Neural crest cell (in vitro differentiated cells): ENCODE data around the gene ARHGAP10. TPM values are rescaled to one million over a fixed set of nuclear protein-coding genes. Genes with fewer than 3 reads are reported as not detected.
"Not testable (repeated sequence)": the region's sequence is repeated elsewhere in the genome, so short reads cannot be mapped to it uniquely, and the experiment has no call there.

Experiments used
- DNase-seq: peaks from one replicate; pipeline ENCODE4 v3.0.0; 2021; ENCODE audit warnings: low read depth, mixed read lengths, low spot score
- H3K27ac Mint-ChIP-seq: one replicate; pipeline ENCODE4 v1.8.0; 2021; ENCODE audit warnings: mild to moderate bottlenecking, mixed read lengths; ENCODE audit not compliant: unreplicated experiment
- H3K27me3 Mint-ChIP-seq: 2 replicates; pipeline ENCODE4 v1.8.0; 2021; ENCODE audit warnings: low read depth, mild to moderate bottlenecking, mixed read lengths
- H3K36me3 Mint-ChIP-seq: 2 replicates; pipeline ENCODE4 v1.8.0; 2021; ENCODE audit warnings: low read depth, mild to moderate bottlenecking, mixed read lengths
- H3K4me1 Mint-ChIP-seq: 2 replicates; pipeline ENCODE4 v1.8.0; 2021; ENCODE audit warnings: mixed read lengths
- H3K4me3 Mint-ChIP-seq: one replicate; pipeline ENCODE4 v1.8.0; 2021; ENCODE audit warnings: mild to moderate bottlenecking, mixed read lengths
- H3K9me3 Mint-ChIP-seq: 2 replicates; pipeline ENCODE4 v1.8.0; 2021; ENCODE audit warnings: mixed read lengths
- total RNA-seq: library from RNA; stranded (reverse); gene quantifications from 2 replicates; pipeline ENCODE4 v1.2.1, GENCODE V29; 2021
- TF ChIP-seq, protein P1 (sequence below): fragments of 200-600 bp; sonication (generic); conservative IDR thresholded peaks from 2 replicates; pipeline ENCODE4 v1.5.0; 2021; ENCODE audit warnings: antibody characterized with exemption, mild to moderate bottlenecking

The ARHGAP10 gene
- total RNA-seq, 1 donor from 2014 or later, result 4.0 TPM

DNA sequence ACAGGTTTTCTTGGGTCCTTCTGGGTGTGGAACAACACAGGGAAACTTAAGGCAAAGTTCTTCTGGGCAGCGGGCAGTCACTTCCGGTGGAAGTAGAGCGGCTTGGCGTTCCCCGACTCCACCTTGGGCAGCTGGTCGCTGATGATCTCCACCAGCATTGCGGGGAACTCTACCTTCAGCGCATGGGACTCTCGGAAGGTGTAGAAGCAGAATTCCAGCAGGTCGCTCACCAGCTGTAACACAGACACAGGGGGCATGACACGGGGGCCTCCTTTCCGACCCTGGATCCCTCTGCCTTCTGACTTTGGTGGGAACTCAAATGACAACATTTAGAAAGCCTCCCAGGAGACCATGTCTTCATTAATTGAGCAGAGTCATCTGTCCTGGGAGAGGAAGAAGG, 349.4 kb downstream of the ARHGAP10 start:
- Mint-ChIP-seq H3K36me3 (peaks cover 6% of the 10 kb centered on the region), H3K9me3 (peaks cover 12% of the 10 kb centered on the region), H3K27me3 (no peaks in the 10 kb centered on the region), H3K4me3 (no peak overlapping the region), H3K27ac (no peak overlapping the region), H3K4me1 (no peaks in the 10 kb centered on the region)
- no peak for DNase-seq
- TF ChIP-seq, protein P1, sequence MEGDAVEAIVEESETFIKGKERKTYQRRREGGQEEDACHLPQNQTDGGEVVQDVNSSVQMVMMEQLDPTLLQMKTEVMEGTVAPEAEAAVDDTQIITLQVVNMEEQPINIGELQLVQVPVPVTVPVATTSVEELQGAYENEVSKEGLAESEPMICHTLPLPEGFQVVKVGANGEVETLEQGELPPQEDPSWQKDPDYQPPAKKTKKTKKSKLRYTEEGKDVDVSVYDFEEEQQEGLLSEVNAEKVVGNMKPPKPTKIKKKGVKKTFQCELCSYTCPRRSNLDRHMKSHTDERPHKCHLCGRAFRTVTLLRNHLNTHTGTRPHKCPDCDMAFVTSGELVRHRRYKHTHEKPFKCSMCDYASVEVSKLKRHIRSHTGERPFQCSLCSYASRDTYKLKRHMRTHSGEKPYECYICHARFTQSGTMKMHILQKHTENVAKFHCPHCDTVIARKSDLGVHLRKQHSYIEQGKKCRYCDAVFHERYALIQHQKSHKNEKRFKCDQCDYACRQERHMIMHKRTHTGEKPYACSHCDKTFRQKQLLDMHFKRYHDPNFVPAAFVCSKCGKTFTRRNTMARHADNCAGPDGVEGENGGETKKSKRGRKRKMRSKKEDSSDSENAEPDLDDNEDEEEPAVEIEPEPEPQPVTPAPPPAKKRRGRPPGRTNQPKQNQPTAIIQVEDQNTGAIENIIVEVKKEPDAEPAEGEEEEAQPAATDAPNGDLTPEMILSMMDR, result no peak

DNA sequence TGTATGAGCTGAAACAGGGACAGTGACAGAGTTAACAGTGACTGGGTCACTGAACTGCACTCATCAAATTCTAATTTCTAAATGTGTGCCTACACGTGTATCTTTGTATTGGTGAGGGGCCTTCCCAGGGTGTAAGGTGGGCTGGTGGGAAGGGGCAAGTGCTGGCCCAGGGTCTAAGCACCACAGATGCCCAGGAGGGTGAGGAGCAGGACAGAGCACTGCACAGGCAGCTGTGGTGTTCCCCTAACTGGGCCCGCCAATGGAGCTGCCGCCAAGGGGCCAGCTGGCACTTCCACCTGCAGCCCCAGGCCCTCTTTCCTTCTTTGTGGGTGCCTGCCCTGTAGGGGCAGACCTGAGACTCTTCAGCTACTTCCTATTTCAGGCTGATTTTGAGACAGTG, 349.9 kb downstream of the ARHGAP10 start:
- H3K36me3 Mint-ChIP-seq, result peaks cover 5% of the 10 kb centered on the region
- H3K9me3 Mint-ChIP-seq, result peaks cover 12% of the 10 kb centered on the region
- TF ChIP-seq, protein P1, result no peak
- H3K27me3 Mint-ChIP-seq, result no peaks in the 10 kb centered on the region
- no peaks in the 10 kb centered on the region for H3K4me1 Mint-ChIP-seq
- DNase-seq, result no peak
- H3K27ac Mint-ChIP-seq, result no peak overlapping the region
- no peak overlapping the region for H3K4me3 Mint-ChIP-seq

DNA sequence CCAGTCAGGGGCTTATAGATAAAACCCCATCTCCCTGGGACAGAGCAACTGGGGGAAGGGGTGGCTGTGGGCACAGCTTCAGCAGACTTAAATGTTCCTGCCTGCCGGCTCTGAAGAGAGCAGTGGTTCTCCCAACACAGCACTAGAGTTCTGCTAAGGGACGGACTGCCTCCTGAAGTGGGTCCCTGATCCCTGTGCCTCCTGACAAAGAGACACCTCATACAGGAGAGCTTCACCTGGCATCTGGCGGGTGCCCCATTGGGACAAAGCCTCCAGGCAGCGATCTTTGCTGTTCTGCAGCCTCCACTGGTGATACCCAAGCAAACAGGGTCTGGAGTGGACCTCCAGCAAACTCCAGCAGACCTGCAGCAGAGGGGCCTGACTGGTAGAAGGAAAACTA, 351.2 kb downstream of the ARHGAP10 start:
- H3K4me3 Mint-ChIP-seq, DNase-seq, H3K27ac Mint-ChIP-seq, H3K27me3 Mint-ChIP-seq, H3K36me3 Mint-ChIP-seq, H3K4me1 Mint-ChIP-seq: not testable (repeated sequence)
- peaks cover 14% of the 10 kb centered on the region for H3K9me3 Mint-ChIP-seq

DNA sequence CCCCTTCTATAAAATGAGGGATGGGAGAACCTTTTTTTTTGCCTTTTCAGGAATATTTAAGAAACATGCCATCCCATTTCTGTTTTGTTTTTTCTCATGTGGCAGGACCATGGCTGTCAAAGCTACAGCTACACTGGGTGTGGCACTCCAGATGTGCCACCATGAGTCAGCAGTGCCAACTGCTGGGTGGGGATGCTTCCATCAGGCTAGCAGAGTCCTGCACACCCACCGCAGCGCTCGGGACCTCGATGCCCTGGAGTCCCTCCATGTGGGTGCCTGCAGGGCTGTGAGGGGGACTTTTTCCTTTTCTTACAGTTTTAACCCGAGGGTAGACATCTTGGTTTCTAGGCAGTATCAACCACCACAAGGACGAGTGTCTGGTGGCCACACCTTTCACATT, 357.7 kb downstream of the ARHGAP10 start:
- Mint-ChIP-seq H3K27me3 (no peaks in the 10 kb centered on the region), H3K4me3 (no peak overlapping the region), H3K36me3 (peaks cover under 1% of the 10 kb centered on the region), H3K4me1 (no peaks in the 10 kb centered on the region), H3K9me3 (peaks cover 7% of the 10 kb centered on the region), H3K27ac (no peak overlapping the region)
- DNase-seq, result no peak
- TF ChIP-seq, protein P1, result no peak

DNA sequence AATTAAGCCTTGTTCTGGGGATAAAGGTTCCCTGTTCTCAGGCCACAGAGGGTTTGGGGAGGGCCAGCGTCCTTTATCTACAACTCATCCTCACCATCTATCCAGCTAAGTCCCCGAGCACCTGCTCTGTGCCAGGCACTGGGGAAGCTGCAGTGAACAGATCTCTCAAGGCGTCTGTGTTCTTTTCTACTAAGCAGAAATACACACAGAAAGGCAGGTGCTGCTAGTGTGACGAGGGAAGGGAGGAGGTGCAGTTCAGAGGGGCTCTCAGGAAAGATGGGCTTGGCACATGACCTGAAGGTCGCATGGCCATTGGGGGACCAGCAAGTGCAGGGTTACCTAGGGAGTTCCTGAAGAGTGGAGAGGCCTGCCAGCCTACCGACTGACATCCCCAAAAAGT, 358.1 kb downstream of the ARHGAP10 start:
- Mint-ChIP-seq H3K36me3 (no peaks in the 10 kb centered on the region), H3K4me3 (no peak overlapping the region), H3K27ac (no peak overlapping the region), H3K4me1 (no peaks in the 10 kb centered on the region), H3K9me3 (peaks cover 3% of the 10 kb centered on the region), H3K27me3 (no peaks in the 10 kb centered on the region)
- TF ChIP-seq, protein P1, result no peak
- no peak for DNase-seq

DNA sequence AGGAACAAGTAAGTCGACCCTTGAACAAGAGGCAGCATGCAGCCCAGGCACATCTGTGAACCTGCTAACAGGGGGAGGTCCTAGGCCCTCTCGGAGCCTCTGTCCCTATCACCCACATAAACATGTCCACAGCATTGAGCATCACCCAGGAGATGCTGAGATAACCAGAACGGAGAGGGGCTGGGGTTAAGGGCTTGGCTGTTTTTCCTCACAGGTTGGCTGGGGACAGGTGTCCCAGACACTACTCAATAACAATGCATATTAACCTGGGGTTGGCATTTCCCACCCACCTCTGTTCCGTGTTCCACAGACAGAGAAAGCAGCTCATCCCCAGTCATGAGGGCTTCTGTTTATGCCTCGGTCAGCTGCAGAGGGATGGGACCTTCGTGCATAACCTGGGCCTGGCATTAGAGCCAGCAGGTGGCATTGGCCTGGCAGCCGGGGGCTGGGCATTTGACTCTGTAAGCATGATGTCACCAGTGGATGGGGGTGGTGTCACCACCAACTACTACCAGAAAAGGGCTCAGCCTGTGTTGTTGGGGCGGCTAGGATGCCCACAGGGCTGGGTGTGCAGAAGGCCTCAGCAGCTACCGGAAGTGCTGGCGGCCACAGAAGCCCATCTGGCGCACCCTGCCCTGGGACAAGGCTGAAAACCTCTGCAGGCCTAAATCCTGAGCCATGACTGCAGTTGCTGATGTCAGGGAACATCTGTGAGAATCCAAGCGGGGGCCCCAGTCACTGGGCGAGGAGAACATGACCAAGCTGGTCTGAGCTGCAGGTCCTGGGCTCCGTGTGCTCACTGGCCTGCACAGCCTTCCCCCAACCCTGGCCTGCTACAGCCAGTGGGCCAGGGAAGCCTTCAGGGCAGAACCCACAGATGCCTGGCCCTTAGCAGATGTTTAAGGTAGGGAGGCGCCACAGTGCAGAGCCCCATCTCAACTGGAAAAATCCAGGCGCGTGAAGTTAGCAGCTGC, 358.9 kb downstream of the ARHGAP10 start:
- DNase-seq, result no peak
- peaks cover 3% of the 10 kb centered on the region for H3K9me3 Mint-ChIP-seq
- H3K4me1 Mint-ChIP-seq, result no peaks in the 10 kb centered on the region
- no peaks in the 10 kb centered on the region for H3K36me3 Mint-ChIP-seq
- H3K4me3 Mint-ChIP-seq, result no peak overlapping the region
- H3K27me3 Mint-ChIP-seq, result no peaks in the 10 kb centered on the region
- TF ChIP-seq, protein P1, result no peak
- no peak overlapping the region for H3K27ac Mint-ChIP-seq
